SK-N-SH treated with all-trans-retinoic acid at 6 μM for 48 hours (cell line): ENCODE results near the gene FOSL1.

Source experiments
- ATAC-seq: fragments of 200-7000 bp; cut with Tn5 transposase; 3 replicates; pipeline ENCODE4 v1.9.1; 2020; ENCODE audit warnings: mild to moderate bottlenecking, moderate library complexity
- ARNTL ChIP-seq: fragments of 450-650 bp; formaldehyde crosslinking; IDR thresholded peaks from 2 replicates; pipeline ENCODE4 v1.5.0; 2020; ENCODE audit warnings: low read depth, mild to moderate bottlenecking, moderate library complexity, borderline replicate concordance
- BACH2 ChIP-seq: fragments of 250-450 bp; sonication (Bioruptor Pico); IDR thresholded peaks from 2 replicates; pipeline ENCODE4 v1.9.0; 2021; ENCODE audit warnings: mild to moderate bottlenecking, borderline replicate concordance
- CSDC2 ChIP-seq: fragments of 250-450 bp; sonication (Bioruptor Pico); IDR thresholded peaks from 2 replicates; pipeline ENCODE4 v1.5.0; 2020; ENCODE audit warnings: mild to moderate bottlenecking, moderate library complexity
- CSRNP3 ChIP-seq: fragments of 250-450 bp; sonication (Bioruptor Pico); IDR thresholded peaks from 2 replicates; pipeline ENCODE4 v1.5.1; 2021; ENCODE audit warnings: mild to moderate bottlenecking, moderate library complexity
- ESRRG ChIP-seq: fragments of 250-450 bp; sonication (Bioruptor Pico); IDR thresholded peaks from 2 replicates; pipeline ENCODE4 v1.6.1; 2021; ENCODE audit warnings: mild to moderate bottlenecking
- GLIS3 ChIP-seq: fragments of 250-450 bp; sonication (Bioruptor Pico); IDR thresholded peaks from 2 replicates; pipeline ENCODE4 v1.5.0; 2020; ENCODE audit warnings: mild to moderate bottlenecking, moderate library complexity
- ISL1 ChIP-seq: fragments of 250-450 bp; sonication (Bioruptor Pico); IDR thresholded peaks from 2 replicates; pipeline ENCODE4 v2.1.2; 2022; ENCODE audit warnings: mild to moderate bottlenecking, moderate library complexity
- OSR1 ChIP-seq: fragments of 250-450 bp; sonication (Bioruptor Pico); IDR thresholded peaks from 2 replicates; pipeline ENCODE4 v1.8.0; 2022; ENCODE audit warnings: moderate library complexity, mild to moderate bottlenecking, inconsistent platforms
- POU6F1 ChIP-seq: fragments of 250-450 bp; sonication (Bioruptor Pico); IDR thresholded peaks from 2 replicates; pipeline ENCODE4 v1.8.0; 2021; ENCODE audit warnings: low read depth, mild to moderate bottlenecking, moderate library complexity, borderline replicate concordance
- PPARA ChIP-seq: fragments of 250-450 bp; sonication (Bioruptor Pico); IDR thresholded peaks from 2 replicates; pipeline ENCODE4 v1.5.0; 2020; ENCODE audit warnings: mild to moderate bottlenecking, borderline replicate concordance
- RARB ChIP-seq: fragments of 250-450 bp; sonication (Bioruptor Pico); IDR thresholded peaks from 2 replicates; pipeline ENCODE4 v1.8.0; 2021; ENCODE audit warnings: mild to moderate bottlenecking, moderate library complexity
- SNAI2 ChIP-seq: fragments of 250-450 bp; sonication (Bioruptor Pico); IDR thresholded peaks from 2 replicates; pipeline ENCODE4 v1.5.0; 2020; ENCODE audit warnings: mild to moderate bottlenecking, moderate library complexity
- TCF4 ChIP-seq: fragments of 250-450 bp; sonication (Bioruptor Pico); IDR thresholded peaks from 2 replicates; pipeline ENCODE4 v1.8.0; 2021; ENCODE audit warnings: mild to moderate bottlenecking, moderate library complexity, borderline replicate concordance
- TOX ChIP-seq: fragments of 250-450 bp; sonication (Bioruptor Pico); IDR thresholded peaks from 2 replicates; pipeline ENCODE4 v1.8.0; 2021; ENCODE audit warnings: mild to moderate bottlenecking, moderate library complexity, borderline replicate concordance
- TSHZ2 ChIP-seq: fragments of 250-450 bp; sonication (Bioruptor Pico); IDR thresholded peaks from 2 replicates; pipeline ENCODE4 v1.5.0; 2020; ENCODE audit warnings: mild to moderate bottlenecking, moderate library complexity
- ZC3H10 ChIP-seq: fragments of 250-450 bp; sonication (Bioruptor Pico); IDR thresholded peaks from 2 replicates; pipeline ENCODE4 v1.5.1; 2021; ENCODE audit warnings: mild to moderate bottlenecking, moderate library complexity
- ZFP3 ChIP-seq: fragments of 250-450 bp; sonication (Bioruptor Pico); IDR thresholded peaks from 2 replicates; pipeline ENCODE4 v1.5.0; 2020; ENCODE audit warnings: mild to moderate bottlenecking, moderate library complexity
- ZFP30 ChIP-seq: fragments of 450-650 bp; formaldehyde crosslinking; IDR thresholded peaks from 2 replicates; pipeline ENCODE4 v1.5.0; 2022; ENCODE audit warnings: mild to moderate bottlenecking, moderate library complexity
- ZNF70 ChIP-seq: fragments of 450-650 bp; formaldehyde crosslinking; IDR thresholded peaks from 2 replicates; pipeline ENCODE4 v1.5.0; 2020; ENCODE audit warnings: mild to moderate bottlenecking, moderate library complexity
- TF ChIP-seq, protein P1 (sequence below): fragments of 250-450 bp; sonication (Bioruptor Pico); IDR thresholded peaks from 2 replicates; pipeline ENCODE4 v1.5.1; 2020; ENCODE audit warnings: low read depth, mild to moderate bottlenecking, moderate library complexity

Gene FOSL1

GRCh38 chr11:65862191-65862735 lies 37.9 kb downstream of the FOSL1 start:
- no peak for ATAC-seq

GRCh38 chr11:65861533-65862183 lies 38.5 kb downstream of the FOSL1 start:
- TF ChIP-seq OSR1 (CRISPR knock-in tag) (no peak), ZFP3 (no peak), POU6F1 (CRISPR knock-in tag) (no peak), ISL1 (CRISPR knock-in tag) (no peak), TOX (CRISPR knock-in tag) (no peak), PPARA (CRISPR knock-in tag) (no peak), GLIS3 (CRISPR knock-in tag) (no peak), ZC3H10 (CRISPR knock-in tag) (no peak), BACH2 (CRISPR knock-in tag) (no peak), SNAI2 (no peak), ESRRG (no peak), RARB (CRISPR knock-in tag) (no peak), ZFP30 (CRISPR knock-in tag) (no peak), CSDC2 (CRISPR knock-in tag) (no peak), TCF4 (CRISPR knock-in tag) (no peak), ARNTL (CRISPR knock-in tag) (no peak), CSRNP3 (no peak)
- TF ChIP-seq, protein P1, sequence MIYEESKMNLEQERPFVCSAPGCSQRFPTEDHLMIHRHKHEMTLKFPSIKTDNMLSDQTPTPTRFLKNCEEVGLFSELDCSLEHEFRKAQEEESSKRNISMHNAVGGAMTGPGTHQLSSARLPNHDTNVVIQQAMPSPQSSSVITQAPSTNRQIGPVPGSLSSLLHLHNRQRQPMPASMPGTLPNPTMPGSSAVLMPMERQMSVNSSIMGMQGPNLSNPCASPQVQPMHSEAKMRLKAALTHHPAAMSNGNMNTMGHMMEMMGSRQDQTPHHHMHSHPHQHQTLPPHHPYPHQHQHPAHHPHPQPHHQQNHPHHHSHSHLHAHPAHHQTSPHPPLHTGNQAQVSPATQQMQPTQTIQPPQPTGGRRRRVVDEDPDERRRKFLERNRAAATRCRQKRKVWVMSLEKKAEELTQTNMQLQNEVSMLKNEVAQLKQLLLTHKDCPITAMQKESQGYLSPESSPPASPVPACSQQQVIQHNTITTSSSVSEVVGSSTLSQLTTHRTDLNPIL (CRISPR knock-in tag), result no peak
- TF ChIP-seq, all 23 proteins: peak for 0
- ATAC-seq, result no peak

More at GRCh38 chr11:65862191-65862735, 37.9 kb downstream of the FOSL1 start:
- TF ChIP-seq TOX (CRISPR knock-in tag), result no peak
- TF ChIP-seq TSHZ2 (CRISPR knock-in tag), result no peak
- no peak for TF ChIP-seq ZFP3
- TF ChIP-seq GLIS3 (CRISPR knock-in tag), result no peak
- TF ChIP-seq CSRNP3, result no peak
- no peak for TF ChIP-seq OSR1 (CRISPR knock-in tag)
- no peak for TF ChIP-seq TCF4 (CRISPR knock-in tag)

GRCh38 chr11:65861165-65861505 lies 39.1 kb downstream of the FOSL1 start:
- TF ChIP-seq TSHZ2 (CRISPR knock-in tag) (0 out of 2 replicates have a peak, but pooled peaks have one; percentile 7), ZNF70 (no peak)
- TF ChIP-seq, all 23 proteins: peak for 1
- no peak for ATAC-seq
